Trophoblast cell (in vitro differentiated cells and primary cell): ENCODE results near the gene SUPV3L1.
"Not testable (repeated sequence)": the region's sequence is repeated elsewhere in the genome, so short reads cannot be mapped to it uniquely, and the experiment has no call there.

ENCODE experiments used
- DNase-seq, 2 donors: peaks; one replicate each; pipeline ENCODE4 v3.0.0-alpha.2; 2016
- H2AFZ ChIP-seq: 2 replicates; pipeline ENCODE4 v1.6.1; 2013; ENCODE audit warnings: low read length, moderate library complexity, mild to moderate bottlenecking; ENCODE audit not compliant: insufficient read depth, poor library complexity
- H2AK5ac ChIP-seq: 2 replicates; pipeline ENCODE4 v1.6.1; 2013; ENCODE audit warnings: mild to moderate bottlenecking, low read length
- H2BK120ac ChIP-seq: 2 replicates; pipeline ENCODE4 v1.6.1; 2013; ENCODE audit warnings: low read length, mild to moderate bottlenecking, moderate library complexity; ENCODE audit not compliant: insufficient read depth, poor library complexity
- H2BK12ac ChIP-seq: 2 replicates; pipeline ENCODE4 v1.6.1; 2013; ENCODE audit warnings: mild to moderate bottlenecking, low read length, moderate library complexity
- H2BK5ac ChIP-seq: 2 replicates; pipeline ENCODE4 v1.6.1; 2013; ENCODE audit warnings: low read length, low read depth, moderate library complexity, mild to moderate bottlenecking; ENCODE audit not compliant: poor library complexity
- H3K14ac ChIP-seq: 2 replicates; pipeline ENCODE4 v1.6.1; 2013; ENCODE audit warnings: mild to moderate bottlenecking, low read length
- H3K18ac ChIP-seq: 2 replicates; pipeline ENCODE4 v1.6.1; 2013; ENCODE audit warnings: mild to moderate bottlenecking, low read length
- H3K23ac ChIP-seq: 2 replicates; pipeline ENCODE4 v1.6.1; 2013; ENCODE audit warnings: low read length
- H3K27ac ChIP-seq: 2 replicates; pipeline ENCODE4 v1.5.1; 2013; ENCODE audit warnings: low read depth, mild to moderate bottlenecking, inconsistent platforms, low read length, moderate library complexity
- H3K27me3 ChIP-seq: 2 replicates; pipeline ENCODE4 v1.6.1; 2013; ENCODE audit warnings: inconsistent platforms, mild to moderate bottlenecking, low read length, moderate library complexity; ENCODE audit not compliant: insufficient read depth
- H3K36me3 ChIP-seq, 2 experiments: 1 replicate in 1 of 2; 2 replicates in 1 of 2; pipeline ENCODE4 v1.6.1; 2013; ENCODE audit warnings: low read length in 2 of 2, mild to moderate bottlenecking in 2 of 2, moderate library complexity in 1 of 2; ENCODE audit not compliant: insufficient read depth in 2 of 2, control insufficient read depth in 1 of 2
- H3K4ac ChIP-seq: 2 replicates; pipeline ENCODE4 v1.6.1; 2013; ENCODE audit warnings: low read depth, mild to moderate bottlenecking, low read length, moderate library complexity
- H3K4me1 ChIP-seq, 2 experiments: 1 replicate in 1 of 2; 2 replicates in 1 of 2; pipeline ENCODE4 v1.6.1; 2013; ENCODE audit warnings: low read length in 2 of 2, mild to moderate bottlenecking in 2 of 2, moderate library complexity in 1 of 2; ENCODE audit not compliant: insufficient read depth in 2 of 2, control insufficient read depth in 1 of 2
- H3K4me2 ChIP-seq: 2 replicates; pipeline ENCODE4 v1.6.1; 2013; ENCODE audit warnings: inconsistent platforms, mild to moderate bottlenecking, low read length, moderate library complexity
- H3K4me3 ChIP-seq: 2 replicates; pipeline ENCODE4 v1.5.1; 2013; ENCODE audit warnings: mild to moderate bottlenecking, low read depth, low read length, inconsistent platforms
- H3K79me1 ChIP-seq: one replicate; pipeline ENCODE4 v1.6.1; 2013; ENCODE audit warnings: low read length
- H3K79me2 ChIP-seq: 2 replicates; pipeline ENCODE4 v1.6.1; 2013; ENCODE audit warnings: low read length, mild to moderate bottlenecking; ENCODE audit not compliant: control insufficient read depth, insufficient read depth, poor library complexity
- H3K9ac ChIP-seq: 2 replicates; pipeline ENCODE4 v1.6.1; 2013; ENCODE audit warnings: mild to moderate bottlenecking, low read length
- H3K9me3 ChIP-seq: 2 replicates; pipeline ENCODE4 v1.6.1; 2013; ENCODE audit warnings: low read depth, mild to moderate bottlenecking, control low read depth, inconsistent platforms, low read length; ENCODE audit not compliant: insufficient read depth
- H4K12ac ChIP-seq: 2 replicates; pipeline ENCODE4 v1.6.1; 2013; ENCODE audit warnings: low read depth, mild to moderate bottlenecking, low read length, moderate library complexity
- H4K8ac ChIP-seq: 2 replicates; pipeline ENCODE4 v1.6.1; 2013; ENCODE audit warnings: low read depth, mild to moderate bottlenecking, low read length, moderate library complexity
- H4K91ac ChIP-seq: one replicate; pipeline ENCODE4 v1.6.1; 2013; ENCODE audit warnings: low read depth, mild to moderate bottlenecking, low read length, moderate library complexity
- WGBS: extraction: QIAGEN DNeasy Blood & Tissue Kit; methylation state at CpG from one replicate; pipeline ENCODE4 v1.1.7; 2013; ENCODE audit warnings: missing lambda C conversion rate; ENCODE audit not compliant: insufficient read length, insufficient coverage; ENCODE audit errors: extremely low coverage; 5-methylcytosine and 5-hydroxymethylcytosine counted together

The SUPV3L1 gene

DNA sequence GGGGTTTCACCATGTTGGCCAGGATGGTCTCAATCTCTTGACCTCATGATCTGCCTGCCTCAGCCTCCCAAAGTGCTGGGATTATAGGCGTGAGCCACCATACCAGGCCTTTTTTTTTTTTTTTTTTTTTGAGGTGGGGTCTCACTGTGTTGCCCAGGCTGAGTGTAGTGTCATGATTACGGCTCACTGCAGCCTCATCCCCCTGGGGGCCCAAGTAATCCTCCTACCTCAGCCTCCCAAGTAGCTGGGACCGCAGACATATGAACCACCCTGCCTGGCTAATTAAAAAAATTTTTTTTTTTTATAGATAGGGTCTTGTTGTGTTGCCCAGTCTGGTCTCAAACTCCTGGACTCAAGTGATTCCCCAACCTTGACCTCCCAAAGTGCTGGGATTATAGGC lies 38.0 kb upstream of the SUPV3L1 start:
- H3K27me3 ChIP-seq, H3K4me3 ChIP-seq, H3K23ac ChIP-seq, DNase-seq, H2AK5ac ChIP-seq, H3K4ac ChIP-seq, H3K27ac ChIP-seq, H2BK120ac ChIP-seq, H3K9ac ChIP-seq, H3K36me3 ChIP-seq, H3K9me3 ChIP-seq, H3K14ac ChIP-seq, H3K18ac ChIP-seq, H4K8ac ChIP-seq, H4K91ac ChIP-seq, H2BK5ac ChIP-seq, H3K79me1 ChIP-seq, H3K4me1 ChIP-seq, H2BK12ac ChIP-seq, H4K12ac ChIP-seq, H3K4me2 ChIP-seq, H3K79me2 ChIP-seq, H2AFZ ChIP-seq: not testable (repeated sequence)
- WGBS: no CpG with 5 or more reads among the region's 3 CpGs

DNA sequence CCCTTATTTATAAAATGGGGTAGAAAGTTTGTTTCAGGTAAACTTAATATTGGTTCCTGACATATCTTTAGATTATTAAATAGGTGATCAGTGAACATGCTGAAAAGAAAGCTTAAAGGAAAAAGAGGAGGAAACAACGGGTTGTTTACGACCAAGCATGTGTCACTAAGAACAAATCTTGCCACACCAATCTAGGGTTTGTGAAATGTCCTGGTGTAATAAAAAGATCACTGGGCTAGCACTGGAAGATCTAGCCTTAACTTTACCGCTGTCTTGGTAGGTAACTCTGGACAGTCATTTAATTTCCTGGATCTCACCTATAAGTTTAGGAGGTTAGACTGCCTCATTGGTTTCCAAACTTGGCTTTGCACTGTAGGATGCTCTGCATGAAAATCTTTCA lies 37.1 kb upstream of the SUPV3L1 start:
- Histone ChIP-seq H3K79me2 (no peaks in the 10 kb centered on the region), H3K27ac (no peak overlapping the region), H3K14ac (no peak overlapping the region), H2BK120ac (no peak overlapping the region), H3K23ac (no peak overlapping the region), H3K9me3 (no peaks in the 10 kb centered on the region), H3K18ac (no peak overlapping the region), H3K9ac (no peak overlapping the region), H2AK5ac (no peak overlapping the region), H3K4ac (no peak overlapping the region), H4K91ac (no peak overlapping the region), H3K79me1 (no peaks in the 10 kb centered on the region), H3K36me3 (no peaks in the 10 kb centered on the region), H2BK5ac (no peak overlapping the region), H4K12ac (no peak overlapping the region), H3K4me3 (no peak overlapping the region), H3K27me3 (no peaks in the 10 kb centered on the region), H2BK12ac (no peak overlapping the region), H3K4me1 (no peaks in the 10 kb centered on the region), H3K4me2 (no peak overlapping the region), H2AFZ (no peak overlapping the region), H4K8ac (no peak overlapping the region)
- no CpG with 5 or more reads among the region's 3 CpGs for WGBS
- no peak for DNase-seq

DNA sequence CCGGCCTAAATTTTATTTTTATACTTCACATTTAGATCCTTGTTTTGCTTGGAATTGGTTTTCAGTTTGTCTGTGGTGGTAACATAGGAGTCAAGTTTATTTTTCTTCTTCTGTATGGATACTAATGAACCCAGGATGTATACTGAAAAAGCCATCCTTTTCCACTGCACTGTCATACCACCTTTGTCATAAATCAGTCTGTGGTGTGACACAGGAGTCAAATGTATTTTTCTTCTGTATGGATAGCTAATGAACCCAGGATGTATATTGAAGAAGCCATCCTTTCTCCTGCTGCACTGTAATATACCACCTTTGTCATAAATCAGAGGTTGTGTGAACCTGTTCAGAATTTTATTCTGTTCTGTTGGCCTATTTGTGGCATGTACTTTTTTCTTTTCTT lies 34.7 kb upstream of the SUPV3L1 start:
- WGBS: no CpG with 5 or more reads among the region's 1 CpG
- no peaks in the 10 kb centered on the region for H3K79me2 ChIP-seq
- H3K79me1 ChIP-seq: no peaks in the 10 kb centered on the region
- DNase-seq: no peak
- H4K12ac ChIP-seq: no peak overlapping the region
- H3K9me3 ChIP-seq: no peaks in the 10 kb centered on the region
- H2AFZ ChIP-seq: no peak overlapping the region
- no peak overlapping the region for H2BK120ac ChIP-seq
- H3K9ac ChIP-seq: no peak overlapping the region
- no peak overlapping the region for H4K91ac ChIP-seq
- no peak overlapping the region for H4K8ac ChIP-seq
- no peak overlapping the region for H3K4ac ChIP-seq
- H3K36me3 ChIP-seq: no peaks in the 10 kb centered on the region
- no peaks in the 10 kb centered on the region for H3K4me1 ChIP-seq
- no peak overlapping the region for H3K23ac ChIP-seq
- no peak overlapping the region for H3K18ac ChIP-seq
- H3K4me3 ChIP-seq: no peak overlapping the region
- no peak overlapping the region for H3K14ac ChIP-seq
- H3K27ac ChIP-seq: no peak overlapping the region
- H2BK5ac ChIP-seq: no peak overlapping the region
- no peak overlapping the region for H2AK5ac ChIP-seq
- H3K4me2 ChIP-seq: no peak overlapping the region
- H3K27me3 ChIP-seq: no peaks in the 10 kb centered on the region
- no peak overlapping the region for H2BK12ac ChIP-seq

DNA sequence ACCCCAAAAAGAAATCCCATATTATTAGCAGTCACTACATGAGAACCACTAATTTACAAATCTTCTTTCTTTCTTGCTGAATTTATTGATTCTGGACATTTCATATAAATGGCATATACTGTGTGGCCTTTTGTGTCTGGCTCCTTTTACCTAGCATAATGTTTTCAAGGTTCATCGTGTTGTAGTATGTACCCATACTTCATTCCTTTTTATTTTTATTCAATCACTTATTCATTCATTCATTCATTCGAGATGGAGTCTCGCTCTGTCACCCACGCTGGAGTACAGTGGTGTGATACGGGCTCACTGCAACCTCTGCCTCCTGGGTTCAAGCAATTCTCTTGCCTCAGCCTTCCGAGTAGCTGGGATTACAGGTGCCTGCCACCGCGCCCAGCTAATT lies 34.2 kb upstream of the SUPV3L1 start:
- no peak overlapping the region for H4K91ac ChIP-seq
- H2AK5ac ChIP-seq: no peak overlapping the region
- H2BK12ac ChIP-seq: no peak overlapping the region
- H3K4me2 ChIP-seq: no peak overlapping the region
- no peaks in the 10 kb centered on the region for H3K4me1 ChIP-seq
- no peak overlapping the region for H3K14ac ChIP-seq
- no peak overlapping the region for H2BK120ac ChIP-seq
- no peak overlapping the region for H4K12ac ChIP-seq
- H3K9ac ChIP-seq: no peak overlapping the region
- H3K27ac ChIP-seq: no peak overlapping the region
- H3K4me3 ChIP-seq: no peak overlapping the region
- H3K9me3 ChIP-seq: no peaks in the 10 kb centered on the region
- no peak overlapping the region for H3K18ac ChIP-seq
- H3K23ac ChIP-seq: no peak overlapping the region
- no peak overlapping the region for H2BK5ac ChIP-seq
- no peak overlapping the region for H2AFZ ChIP-seq
- H3K27me3 ChIP-seq: no peaks in the 10 kb centered on the region
- H3K79me2 ChIP-seq: no peaks in the 10 kb centered on the region
- DNase-seq: no peak
- H3K36me3 ChIP-seq: no peaks in the 10 kb centered on the region
- H3K79me1 ChIP-seq: no peaks in the 10 kb centered on the region
- no peak overlapping the region for H4K8ac ChIP-seq
- H3K4ac ChIP-seq: no peak overlapping the region
- WGBS: no CpG with 5 or more reads among the region's 8 CpGs
